Liver (tissue), 3 donors: ENCODE data around the gene PEX14.

Source experiments
- EGR1 ChIP-seq, 2 donors: IDR thresholded peaks; 2 replicates each; pipeline ENCODE4 v1.6.1; 2016 to 2018; ENCODE audit warnings: antibody characterized with exemption in 2 of 2, low read depth in 2 of 2
- REST ChIP-seq: IDR thresholded peaks from 2 replicates; pipeline ENCODE4 v1.6.1; 2016; ENCODE audit warnings: antibody characterized with exemption, mild to moderate bottlenecking
- TF ChIP-seq, protein P1 (sequence below): fragments of 150-350 bp; IDR thresholded peaks from 2 replicates; pipeline ENCODE4 v1.5.1; 2017; ENCODE audit warnings: improper control_type of control experiment, low read depth, low read length; ENCODE audit not compliant: missing input control
- donor health status: healthy.
- donor health status: healthy.

GRCh38 chr1:10615332-10615731, 140.6 kb downstream of the PEX14 start:
- TF ChIP-seq, protein P1, sequence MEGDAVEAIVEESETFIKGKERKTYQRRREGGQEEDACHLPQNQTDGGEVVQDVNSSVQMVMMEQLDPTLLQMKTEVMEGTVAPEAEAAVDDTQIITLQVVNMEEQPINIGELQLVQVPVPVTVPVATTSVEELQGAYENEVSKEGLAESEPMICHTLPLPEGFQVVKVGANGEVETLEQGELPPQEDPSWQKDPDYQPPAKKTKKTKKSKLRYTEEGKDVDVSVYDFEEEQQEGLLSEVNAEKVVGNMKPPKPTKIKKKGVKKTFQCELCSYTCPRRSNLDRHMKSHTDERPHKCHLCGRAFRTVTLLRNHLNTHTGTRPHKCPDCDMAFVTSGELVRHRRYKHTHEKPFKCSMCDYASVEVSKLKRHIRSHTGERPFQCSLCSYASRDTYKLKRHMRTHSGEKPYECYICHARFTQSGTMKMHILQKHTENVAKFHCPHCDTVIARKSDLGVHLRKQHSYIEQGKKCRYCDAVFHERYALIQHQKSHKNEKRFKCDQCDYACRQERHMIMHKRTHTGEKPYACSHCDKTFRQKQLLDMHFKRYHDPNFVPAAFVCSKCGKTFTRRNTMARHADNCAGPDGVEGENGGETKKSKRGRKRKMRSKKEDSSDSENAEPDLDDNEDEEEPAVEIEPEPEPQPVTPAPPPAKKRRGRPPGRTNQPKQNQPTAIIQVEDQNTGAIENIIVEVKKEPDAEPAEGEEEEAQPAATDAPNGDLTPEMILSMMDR: no peak
- TF ChIP-seq EGR1 (IDR thresholded peaks at IDR 0.05; ENCODE audit: low read depth in 2 of 2) (no peak), REST (no peak)
